Tibial artery (tissue), 4 donors: Measurements from ENCODE around the gene GDF7.

Experiments
- DNase-seq, 2 donors: peaks; one replicate each; pipeline ENCODE4 v3.0.0-alpha.2; 2019
- H3K27ac ChIP-seq, 2 donors: fragments of 200-600 bp; sonication (generic) in 1 of 2; 1 replicate in 1 of 2; 2 replicates in 1 of 2; pipeline ENCODE4 v1.5.1; 2018 to 2019; ENCODE audit warnings: mild to moderate bottlenecking in 1 of 2
- H3K27me3 ChIP-seq, 2 donors: fragments of 200-600 bp; sonication (generic) in 1 of 2; one replicate each; pipeline versions ENCODE4 v1.5.1 to v1.6.0; 2016 to 2019
- H3K36me3 ChIP-seq, 3 donors: fragments of 200-600 bp; sonication (generic) in 2 of 3; one replicate each; pipeline ENCODE4 v1.5.1; 2016 to 2019; ENCODE audit warnings: mild to moderate bottlenecking in 2 of 3
- H3K4me1 ChIP-seq, 4 donors: fragments of 200-600 bp; sonication (generic) in 2 of 4; 1 replicate in 3 of 4; 2 replicates in 1 of 4; pipeline ENCODE4 v1.5.1; 2016 to 2019
- H3K4me3 ChIP-seq, 2 donors: fragments of 200-600 bp; sonication (generic) in 1 of 2; 1 replicate in 1 of 2; 2 replicates in 1 of 2; pipeline ENCODE4 v1.5.1; 2018 to 2019; ENCODE audit warnings: mild to moderate bottlenecking in 2 of 2
- H3K9me3 ChIP-seq, 3 donors: fragments of 200-600 bp; sonication (generic) in 1 of 3; one replicate each; pipeline ENCODE4 v1.5.1; 2016 to 2019
- CTCF ChIP-seq, 2 experiments: fragments of 200-600 bp in 1 of 2; fragments of 450-650 bp in 1 of 2; IDR thresholded peaks; one replicate each; pipeline ENCODE4 v1.5.1; 2017 to 2019; ENCODE audit warnings: antibody characterized with exemption in 2 of 2, mild to moderate bottlenecking in 1 of 2, moderate library complexity in 1 of 2
- intact Hi-C: fragments of 100-400 bp; cut with DNase I; formaldehyde crosslinking; loops from one replicate; pipeline ENCODE4 v1.15.0; 2023; ENCODE audit warnings: low total_unique reads

The GDF7 gene

DNA sequence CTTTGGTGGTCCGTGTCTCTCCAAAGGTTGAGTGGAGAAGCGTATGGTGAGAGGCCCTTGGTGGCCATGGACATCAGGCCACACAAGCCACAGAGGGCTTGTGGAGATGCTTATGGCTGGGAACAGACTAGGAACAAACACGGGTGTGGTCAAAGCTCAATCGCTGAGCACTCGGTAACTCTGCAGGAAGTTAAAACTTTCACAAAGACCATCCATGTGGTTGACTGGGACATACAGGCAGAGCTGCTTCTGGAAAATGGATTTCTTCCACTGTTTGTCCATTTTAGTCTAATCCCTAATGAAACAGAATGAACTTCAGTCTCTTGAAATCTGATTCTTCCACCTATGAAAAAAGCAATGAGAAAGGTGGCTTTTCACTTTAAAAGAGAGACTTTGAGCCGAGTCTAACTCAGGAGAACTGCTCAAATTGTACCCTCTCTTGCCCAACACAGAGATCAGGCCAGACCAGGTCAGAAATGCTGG is 17.7 kb downstream of the GDF7 start:
- Histone ChIP-seq H3K9me3 (no peaks in the 10 kb centered on the region), H3K27ac (no peak overlapping the region), H3K4me3 (no peak overlapping the region), H3K4me1 (peaks cover 0 to 10% (median 0%) of the 10 kb centered on the region in 4 donors), H3K27me3 (no peaks in the 10 kb centered on the region), H3K36me3 (peaks cover 5 to 45% (median 15%) of the 10 kb centered on the region in 3 donors)
- intact Hi-C loops: no loop called here
- no peak for DNase-seq
- TF ChIP-seq CTCF (IDR thresholded peaks at IDR 0.05): no peak

- no peaks in the 10 kb centered on the region for H3K9me3 ChIP-seq
- intact Hi-C loops: no loop called here
- H3K27ac ChIP-seq: no peak overlapping the region
- H3K4me3 ChIP-seq: no peak overlapping the region
- TF ChIP-seq CTCF (IDR thresholded peaks at IDR 0.05): no peak
- peaks cover 5 to 34% (median 15%) of the 10 kb centered on the region in 3 donors for H3K36me3 ChIP-seq
- H3K27me3 ChIP-seq: no peaks in the 10 kb centered on the region
- DNase-seq: no peak
- peaks cover 0 to 2% (median 0%) of the 10 kb centered on the region in 4 donors for H3K4me1 ChIP-seq
Measured at GRCh38 chr2:20687260-20687832, 20.4 kb downstream of the GDF7 start.

GRCh38 chr2:20689428-20690264 is 22.7 kb downstream of the GDF7 start:
- TF ChIP-seq CTCF (IDR thresholded peaks at IDR 0.05): no peak
- Histone ChIP-seq H3K27ac (no peak overlapping the region), H3K27me3 (no peaks in the 10 kb centered on the region), H3K9me3 (no peaks in the 10 kb centered on the region), H3K36me3 (peaks cover 9 to 38% (median 15%) of the 10 kb centered on the region in 3 donors), H3K4me1 (no peaks in the 10 kb centered on the region), H3K4me3 (no peak overlapping the region)
- intact Hi-C loops: no loop called here
- DNase-seq: no peak

DNA sequence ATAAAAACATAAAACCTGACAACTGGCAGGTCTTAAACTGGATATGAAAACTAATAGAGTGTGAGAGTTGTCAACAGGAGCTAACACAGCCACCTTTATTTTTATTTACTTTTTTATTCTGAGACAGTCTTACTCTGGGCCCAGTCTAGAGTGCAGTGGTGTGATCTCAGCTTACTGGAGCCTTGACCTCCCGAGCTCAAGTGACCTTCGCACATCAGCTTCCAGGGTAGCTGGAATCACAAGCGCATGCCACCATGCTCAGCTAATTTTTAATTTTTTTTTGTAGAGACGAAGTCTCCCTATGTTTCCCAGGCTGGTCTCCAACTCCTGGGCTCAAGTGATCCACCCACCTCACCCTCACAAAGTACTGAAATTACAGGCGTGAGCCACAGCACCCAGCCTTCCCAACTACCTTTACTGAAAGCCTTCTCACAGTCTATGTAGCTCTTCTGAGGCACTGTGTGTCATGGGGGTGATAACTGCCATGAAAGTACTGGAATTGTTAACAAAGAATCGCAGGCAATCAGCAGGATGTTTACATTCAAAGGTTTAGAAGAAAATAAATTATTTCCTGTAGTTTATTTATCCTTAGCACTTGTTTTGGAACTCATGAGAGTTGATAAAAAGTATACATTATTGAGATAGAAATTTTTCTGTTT is 24.3 kb downstream of the GDF7 start:
- Histone ChIP-seq H3K36me3 (peaks cover 5 to 30% (median 9%) of the 10 kb centered on the region in 3 donors), H3K27ac (no peak overlapping the region), H3K4me3 (no peak overlapping the region), H3K9me3 (no peaks in the 10 kb centered on the region), H3K4me1 (peaks cover 0 to 11% (median 0%) of the 10 kb centered on the region in 4 donors), H3K27me3 (no peaks in the 10 kb centered on the region)
- intact Hi-C loops: no loop called here
- DNase-seq: no peak
- no peak for TF ChIP-seq CTCF (IDR thresholded peaks at IDR 0.05)

- Histone ChIP-seq H3K9me3 (no peaks in the 10 kb centered on the region), H3K36me3 (peaks cover 0 to 22% (median 4%) of the 10 kb centered on the region in 3 donors)
Measured at GRCh38 chr2:20692081-20692480, 25.1 kb downstream of the GDF7 start.

More at GRCh38 chr2:20692081-20692480, 25.1 kb downstream of the GDF7 start:
- DNase-seq: no peak
- no peak for TF ChIP-seq CTCF (IDR thresholded peaks at IDR 0.05)
- intact Hi-C loops: no loop called here
- Histone ChIP-seq H3K4me3 (no peak overlapping the region), H3K27ac (no peak overlapping the region), H3K27me3 (no peaks in the 10 kb centered on the region), H3K4me1 (peaks cover 0 to 13% (median 0%) of the 10 kb centered on the region in 4 donors)
